K562 treated with DMSO at 1 percent for 24 hours (cell line): ENCODE results near the gene POLR2A. TPM values are rescaled to one million over a fixed set of nuclear protein-coding genes. Genes with fewer than 3 reads are reported as not detected.

Experiments
- total RNA-seq: library from RNA; unstranded; fragments of 300-600 nt; gene quantifications from 2 replicates; pipeline ENCODE4 v1.2.3, GENCODE V29; 2022; ENCODE audit warnings: low read depth; ENCODE audit not compliant: insufficient read depth

Gene POLR2A
- 81.8 and 97.0 TPM in 2 replicates for total RNA-seq

GRCh38 chr17:7484067-7484918, at the start of gene POLR2A:
Gene POLR2A (plus strand): TSS chr17:7484366.

GRCh38 chr17:7439462-7440112, 44.6 kb upstream of the POLR2A start, which contains the start of gene FGF11:
Gene FGF11 (plus strand): TSS chr17:7439512. CDS start chr17:7439621, 109 bp downstream.

GRCh38 chr17:7444682-7445618, 39.2 kb upstream of the POLR2A start, which contains the start of gene CHRNB1:
Gene CHRNB1 (plus strand): TSS chr17:7445061. CDS start chr17:7445128, 67 bp downstream.

GRCh38 chr17:7479213-7480088, 4.7 kb upstream of the POLR2A start, which contains the start of gene ZBTB4:
Gene ZBTB4 (minus strand): TSS chr17:7479631. CDS start chr17:7466801, 12,830 bp downstream.

GRCh38 chr17:7481275-7481674, 2.9 kb upstream of the POLR2A start, which contains the start of gene SLC35G6:
Gene SLC35G6 (plus strand): TSS chr17:7481446. CDS start chr17:7481517, 71 bp downstream.

GRCh38 chr17:7548585-7549400, 64.6 kb downstream of the POLR2A start, which contains the start of gene TNFSF12:
Gene TNFSF12 (plus strand): TSS chr17:7549058. CDS start chr17:7549154, 96 bp downstream.

Other genes starting within 250 kb of the POLR2A start
- 55.4 and 59.5 TPM in 2 replicates for gene DVL2, start 249.8 kb upstream of the POLR2A start, total RNA-seq
- gene PHF23, start 244.9 kb upstream of the POLR2A start, total RNA-seq = 26.9 and 30.4 TPM in 2 replicates
- 267 and 288 TPM in 2 replicates for gene GABARAP, start 241.9 kb upstream of the POLR2A start, total RNA-seq
- gene CTDNEP1, start 232.6 kb upstream of the POLR2A start, total RNA-seq = 70.4 and 74.9 TPM in 2 replicates
- gene ELP5, start 232.2 kb upstream of the POLR2A start, total RNA-seq = 54.3 and 56.3 TPM in 2 replicates
- gene CLDN7, start 221.9 kb upstream of the POLR2A start, total RNA-seq = 19.6 and 20.2 TPM in 2 replicates
- 0.39 and 0.63 TPM in 2 replicates for gene SLC2A4, start 202.6 kb upstream of the POLR2A start, total RNA-seq
- not detected in 2 replicates for gene YBX2, start 189.7 kb upstream of the POLR2A start, total RNA-seq
- gene EIF5A, start 176.7 kb upstream of the POLR2A start, total RNA-seq = 333 and 343 TPM in 2 replicates
- gene GPS2, start 169.0 kb upstream of the POLR2A start, total RNA-seq = 64.3 and 71.2 TPM in 2 replicates
- 15.7 and 18.8 TPM in 2 replicates for gene NEURL4, start 155.0 kb upstream of the POLR2A start, total RNA-seq
- 2.6 and 6.1 TPM in 2 replicates for gene ACAP1, start 147.8 kb upstream of the POLR2A start, total RNA-seq
- 7.3 and 8.6 TPM in 2 replicates for gene KCTD11, start 132.2 kb upstream of the POLR2A start, total RNA-seq
- gene TMEM95, start 129.2 kb upstream of the POLR2A start, total RNA-seq = not detected in 2 replicates
- 7.3 and 8.8 TPM in 2 replicates for gene TNK1, start 103.3 kb upstream of the POLR2A start, total RNA-seq
- 11.9 and 13.9 TPM in 2 replicates for gene PLSCR3, start 89.8 kb upstream of the POLR2A start, total RNA-seq
- gene TMEM256, start 80.3 kb upstream of the POLR2A start, total RNA-seq = 67.8 and 69.3 TPM in 2 replicates
- 14.2 and 14.9 TPM in 2 replicates for gene NLGN2, start 76.5 kb upstream of the POLR2A start, total RNA-seq
- gene SPEM1, start 64.0 kb upstream of the POLR2A start, total RNA-seq = not detected in 2 replicates
- not detected in 2 replicates for gene SPEM2, start 58.8 kb upstream of the POLR2A start, total RNA-seq
- not detected in 2 replicates for gene SPEM3, start 55.5 kb upstream of the POLR2A start, total RNA-seq
- gene TMEM102, start 48.9 kb upstream of the POLR2A start, total RNA-seq = 14.7 and 16.9 TPM in 2 replicates
- 6.3 and 7.5 TPM in 2 replicates for gene FGF11, start 44.9 kb upstream of the POLR2A start, total RNA-seq
- 12.6 and 14.0 TPM in 2 replicates for gene CHRNB1, start 39.3 kb upstream of the POLR2A start, total RNA-seq
- 5.5 and 5.6 TPM in 2 replicates for gene ZBTB4, start 4.7 kb upstream of the POLR2A start, total RNA-seq
- gene SLC35G6, start 2.9 kb upstream of the POLR2A start, total RNA-seq = not detected in 2 replicates
- gene TNFSF12, start 64.7 kb downstream of the POLR2A start, total RNA-seq = 0.58 and 1.4 TPM in 2 replicates
- 1.5 and 2.0 TPM in 2 replicates for gene TNFSF13, start 74.4 kb downstream of the POLR2A start, total RNA-seq
- gene SENP3, start 77.6 kb downstream of the POLR2A start, total RNA-seq = 42.9 and 47.5 TPM in 2 replicates
- gene CD68, start 95.3 kb downstream of the POLR2A start, total RNA-seq = 31.3 and 38.5 TPM in 2 replicates
- 81.0 and 84.2 TPM in 2 replicates for gene MPDU1, start 99.5 kb downstream of the POLR2A start, total RNA-seq
- 3.9 and 4.4 TPM in 2 replicates for gene SOX15, start 105.7 kb downstream of the POLR2A start, total RNA-seq
- gene FXR2, start 130.5 kb downstream of the POLR2A start, total RNA-seq = 71.8 and 73.7 TPM in 2 replicates
- gene SAT2, start 143.5 kb downstream of the POLR2A start, total RNA-seq = 62.8 TPM in 2 replicates
- 0.68 and 0.93 TPM in 2 replicates for gene SHBG, start 145.8 kb downstream of the POLR2A start, total RNA-seq
- gene ATP1B2, start 166.6 kb downstream of the POLR2A start, total RNA-seq = 4.5 and 5.6 TPM in 2 replicates
- gene TP53, start 203.1 kb downstream of the POLR2A start, total RNA-seq = 4.8 and 6.3 TPM in 2 replicates
- 47.2 and 47.5 TPM in 2 replicates for gene WRAP53, start 204.1 kb downstream of the POLR2A start, total RNA-seq
- 0.10 TPM in 1 of 2 replicates, not detected in the other for gene EFNB3, start 220.8 kb downstream of the POLR2A start, total RNA-seq
- not detected in 2 replicates for gene DNAH2, start 233.4 kb downstream of the POLR2A start, total RNA-seq